ENCODE measurements around the gene SCLY.

Gene SCLY

GRCh38 chr2:238039151-238039550, 21.6 kb upstream of the SCLY start:
- no peak for TF ChIP-seq CTCF (IDR thresholded peaks at IDR 0.05; ENCODE audit: control insufficient read depth, insufficient read depth, low read depth, low read length, missing control alignments)
- H3K4me3 ChIP-seq (ENCODE audit: control insufficient read depth, low read depth, low read length), result no peak overlapping the region
- DNase-seq (ENCODE audit: low read depth), result no peak

GRCh38 chr2:238039985-238040384, 20.8 kb upstream of the SCLY start:
- DNase-seq (ENCODE audit: low read depth), result no peak
- H3K4me3 ChIP-seq (ENCODE audit: control insufficient read depth, low read depth, low read length), result no peak overlapping the region
- no peak for TF ChIP-seq CTCF (IDR thresholded peaks at IDR 0.05; ENCODE audit: control insufficient read depth, insufficient read depth, low read depth, low read length, missing control alignments)

- no peak overlapping the region for H3K4me3 ChIP-seq (ENCODE audit: control insufficient read depth, low read depth, low read length)
- TF ChIP-seq CTCF (IDR thresholded peaks at IDR 0.05; ENCODE audit: control insufficient read depth, insufficient read depth, low read depth, low read length, missing control alignments), result no peak
- DNase-seq (ENCODE audit: low read depth), result no peak
Observed at GRCh38 chr2:238040918-238041317, 19.9 kb upstream of the SCLY start.

GRCh38 chr2:238042090-238042489, 18.7 kb upstream of the SCLY start:
- H3K4me3 ChIP-seq (ENCODE audit: control insufficient read depth, low read depth, low read length), result no peak overlapping the region
- DNase-seq (ENCODE audit: low read depth), result no peak
- no peak for TF ChIP-seq CTCF (IDR thresholded peaks at IDR 0.05; ENCODE audit: control insufficient read depth, insufficient read depth, low read depth, low read length, missing control alignments)

GRCh38 chr2:238042849-238043584, 17.8 kb upstream of the SCLY start:
- TF ChIP-seq CTCF (IDR thresholded peaks at IDR 0.05; ENCODE audit: control insufficient read depth, insufficient read depth, low read depth, low read length, missing control alignments), result no peak
- H3K4me3 ChIP-seq (ENCODE audit: control insufficient read depth, low read depth, low read length), result no peak overlapping the region
- no peak for DNase-seq (ENCODE audit: low read depth)

- no peak for TF ChIP-seq CTCF (IDR thresholded peaks at IDR 0.05; ENCODE audit: control insufficient read depth, insufficient read depth, low read depth, low read length, missing control alignments)
- no peak overlapping the region for H3K4me3 ChIP-seq (ENCODE audit: control insufficient read depth, low read depth, low read length)
- DNase-seq (ENCODE audit: low read depth), result no peak
Observed at GRCh38 chr2:238043851-238044250, 16.9 kb upstream of the SCLY start.

Measured in AG09309 (cell line).